Stomach (tissue), 9 donors: Measurements from ENCODE around the gene GPR176. TPM values are rescaled to one million over a fixed set of nuclear protein-coding genes. Genes with fewer than 3 reads are reported as not detected.

Experiments
- DNase-seq, 2 donors: peaks; one replicate each; pipeline versions ENCODE4 v3.0.0 to v3.0.0-alpha.2; 2013 to 2019
- H3K27ac ChIP-seq, 5 donors: fragments of 200-600 bp in 4 of 5; sonication (generic) in 4 of 5; one replicate each; pipeline ENCODE4 v1.5.1; 2013 to 2019; ENCODE audit warnings: mild to moderate bottlenecking in 1 of 5, moderate library complexity in 1 of 5
- H3K27me3 ChIP-seq, 3 donors: fragments of 200-600 bp; sonication (generic); one replicate each; pipeline ENCODE4 v1.5.1; 2017 to 2019; ENCODE audit warnings: mixed run types in 1 of 3
- H3K36me3 ChIP-seq, 4 donors: fragments of 200-600 bp; sonication (generic); 1 replicate in 3 of 4; 2 replicates in 1 of 4; pipeline ENCODE4 v1.5.1; 2016 to 2019
- H3K4me1 ChIP-seq, 4 donors: fragments of 200-600 bp; sonication (generic); one replicate each; pipeline ENCODE4 v1.5.1; 2016 to 2019
- H3K4me3 ChIP-seq, 4 donors: fragments of 200-600 bp; sonication (generic) in 3 of 4; one replicate each; pipeline ENCODE4 v1.5.1; 2016 to 2019; ENCODE audit warnings: mild to moderate bottlenecking in 1 of 4
- H3K9me3 ChIP-seq, 4 donors: fragments of 200-600 bp; sonication (generic); one replicate each; pipeline ENCODE4 v1.5.1; 2016 to 2019
- EP300 ChIP-seq: sonication (generic); formaldehyde crosslinking; IDR thresholded peaks from one replicate; pipeline ENCODE4 v1.6.1; 2017; ENCODE audit warnings: antibody characterized with exemption
- POLR2A ChIP-seq, 4 donors: fragments of 450-650 bp; IDR thresholded peaks; one replicate each; pipeline ENCODE4 v1.6.1; 2016; ENCODE audit warnings: antibody characterized with exemption in 4 of 4, control low read depth in 2 of 4, mild to moderate bottlenecking in 1 of 4, moderate library complexity in 1 of 4
- POLR2AphosphoS5 ChIP-seq, 3 donors: sonication (generic); formaldehyde crosslinking; IDR thresholded peaks; one replicate each; pipeline ENCODE4 v1.6.1; 2016; ENCODE audit warnings: antibody characterized with exemption in 3 of 3
- WGBS, 5 donors: extraction: QIAGEN DNeasy Blood & Tissue Kit in 3 of 5; methylation state at CpG; one replicate each; pipeline versions ENCODE4 v1.1.5 to v1.1.7; 2013 to 2018; 5-methylcytosine and 5-hydroxymethylcytosine counted together
- intact Hi-C: fragments of 100-400 bp; cut with DNase I; formaldehyde crosslinking; loops from one replicate; pipeline ENCODE4 v1.15.1; 2023; ENCODE audit warnings: low total_unique reads
- polyA plus RNA-seq, 3 donors: library from polyadenylated mRNA; stranded (reverse); fragments of 200-250 nt; gene quantifications; one replicate each; pipeline ENCODE4 v1.2.3, GENCODE V29; 2013
- total RNA-seq, 5 donors: library from RNA; depleted of rRNA; stranded (reverse); fragments of >200 nt; gene quantifications; one replicate each; pipeline versions ENCODE4 v1.1.0 to v1.2.3, GENCODE V29; 2014 to 2016
- TF ChIP-seq, protein P1 (sequence below), 7 experiments: fragments of 450-650 bp in 4 of 7; fragments of 200-600 bp in 3 of 7; sonication (generic) in 3 of 7; IDR thresholded peaks; one replicate each; pipeline ENCODE4 v1.5.1; 2016 to 2019; ENCODE audit warnings: antibody characterized with exemption in 7 of 7, control low read depth in 2 of 7, mild to moderate bottlenecking in 1 of 7
- donor health status: healthy with polysubstance abuse.
- donor health status: Bipolar disorder and iron deficiency.
- donor health status: healthy.

The GPR176 gene
- total and polyA plus RNA-seq, 8 donors = 0.29 to 10.1 (median 1.3) TPM; not detected in 1

DNA sequence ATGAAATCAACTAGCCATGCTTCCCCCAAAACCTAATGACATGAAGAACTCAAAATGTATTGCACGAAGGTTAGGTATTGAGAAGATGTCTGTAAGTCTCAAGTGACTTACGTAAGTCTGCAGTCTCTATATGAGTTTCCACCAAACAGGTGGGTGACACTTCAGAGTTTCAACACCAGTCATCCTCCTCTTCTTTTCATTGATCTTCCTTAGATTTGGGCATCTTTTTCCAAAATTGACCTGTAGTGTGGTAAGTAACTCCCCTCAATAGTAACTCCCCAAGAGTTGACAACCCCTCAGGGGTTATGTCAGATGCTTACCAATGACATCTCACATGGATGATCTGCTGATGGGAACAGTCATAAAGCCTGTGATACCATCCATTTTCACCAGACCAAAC is 46.1 kb downstream of the GPR176 start:
- Histone ChIP-seq H3K27ac (no peak overlapping the region), H3K36me3 (no peaks in the 10 kb centered on the region), H3K4me3 (no peak overlapping the region), H3K4me1 (no peaks in the 10 kb centered on the region), H3K9me3 (no peaks in the 10 kb centered on the region), H3K27me3 (no peaks in the 10 kb centered on the region)
- intact Hi-C loops = no loop called here
- DNase-seq = no peak
- TF ChIP-seq POLR2AphosphoS5 (IDR thresholded peaks at IDR 0.05) = no peak
- TF ChIP-seq EP300 = no peak
- TF ChIP-seq POLR2A (IDR thresholded peaks at IDR 0.05) = no peak
- TF ChIP-seq, protein P1, sequence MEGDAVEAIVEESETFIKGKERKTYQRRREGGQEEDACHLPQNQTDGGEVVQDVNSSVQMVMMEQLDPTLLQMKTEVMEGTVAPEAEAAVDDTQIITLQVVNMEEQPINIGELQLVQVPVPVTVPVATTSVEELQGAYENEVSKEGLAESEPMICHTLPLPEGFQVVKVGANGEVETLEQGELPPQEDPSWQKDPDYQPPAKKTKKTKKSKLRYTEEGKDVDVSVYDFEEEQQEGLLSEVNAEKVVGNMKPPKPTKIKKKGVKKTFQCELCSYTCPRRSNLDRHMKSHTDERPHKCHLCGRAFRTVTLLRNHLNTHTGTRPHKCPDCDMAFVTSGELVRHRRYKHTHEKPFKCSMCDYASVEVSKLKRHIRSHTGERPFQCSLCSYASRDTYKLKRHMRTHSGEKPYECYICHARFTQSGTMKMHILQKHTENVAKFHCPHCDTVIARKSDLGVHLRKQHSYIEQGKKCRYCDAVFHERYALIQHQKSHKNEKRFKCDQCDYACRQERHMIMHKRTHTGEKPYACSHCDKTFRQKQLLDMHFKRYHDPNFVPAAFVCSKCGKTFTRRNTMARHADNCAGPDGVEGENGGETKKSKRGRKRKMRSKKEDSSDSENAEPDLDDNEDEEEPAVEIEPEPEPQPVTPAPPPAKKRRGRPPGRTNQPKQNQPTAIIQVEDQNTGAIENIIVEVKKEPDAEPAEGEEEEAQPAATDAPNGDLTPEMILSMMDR (IDR thresholded peaks at IDR 0.05) = no peak
- 83 to 91% (median 88%) methylated on average over 2 of the region's 2 CpGs for WGBS, 5 donors

DNA sequence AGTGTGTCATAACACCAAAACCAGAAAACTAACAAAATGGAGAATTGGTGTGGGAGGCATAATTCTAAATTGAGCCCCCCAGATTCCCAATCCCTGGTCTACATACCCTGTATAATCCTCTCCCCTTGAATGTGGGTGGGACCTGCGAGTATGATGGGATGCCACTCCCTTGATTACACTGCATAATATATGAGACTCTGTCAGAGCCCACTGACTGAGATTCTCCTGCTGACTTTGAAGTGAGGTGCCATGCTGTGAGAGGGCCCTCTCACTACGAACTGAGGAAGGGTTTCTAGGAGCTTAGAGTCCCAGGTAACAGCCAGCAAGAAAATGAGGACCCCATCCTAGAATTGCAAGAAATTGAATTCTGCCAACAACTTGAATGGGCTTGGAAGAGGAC is 49.5 kb downstream of the GPR176 start:
- Histone ChIP-seq H3K36me3 (no peaks in the 10 kb centered on the region), H3K27me3 (no peaks in the 10 kb centered on the region), H3K4me3 (no peak overlapping the region), H3K9me3 (no peaks in the 10 kb centered on the region), H3K27ac (no peak overlapping the region), H3K4me1 (no peaks in the 10 kb centered on the region)
- DNase-seq = no peak
- TF ChIP-seq, protein P1 (IDR thresholded peaks at IDR 0.05) = no peak
- no peak for TF ChIP-seq EP300
- TF ChIP-seq POLR2A (IDR thresholded peaks at IDR 0.05) = no peak
- TF ChIP-seq POLR2AphosphoS5 (IDR thresholded peaks at IDR 0.05) = no peak
- WGBS, 5 donors = 78 to 96% (median 89%) methylated on average over 2 of the region's 2 CpGs
- intact Hi-C loops = no loop called here

DNA sequence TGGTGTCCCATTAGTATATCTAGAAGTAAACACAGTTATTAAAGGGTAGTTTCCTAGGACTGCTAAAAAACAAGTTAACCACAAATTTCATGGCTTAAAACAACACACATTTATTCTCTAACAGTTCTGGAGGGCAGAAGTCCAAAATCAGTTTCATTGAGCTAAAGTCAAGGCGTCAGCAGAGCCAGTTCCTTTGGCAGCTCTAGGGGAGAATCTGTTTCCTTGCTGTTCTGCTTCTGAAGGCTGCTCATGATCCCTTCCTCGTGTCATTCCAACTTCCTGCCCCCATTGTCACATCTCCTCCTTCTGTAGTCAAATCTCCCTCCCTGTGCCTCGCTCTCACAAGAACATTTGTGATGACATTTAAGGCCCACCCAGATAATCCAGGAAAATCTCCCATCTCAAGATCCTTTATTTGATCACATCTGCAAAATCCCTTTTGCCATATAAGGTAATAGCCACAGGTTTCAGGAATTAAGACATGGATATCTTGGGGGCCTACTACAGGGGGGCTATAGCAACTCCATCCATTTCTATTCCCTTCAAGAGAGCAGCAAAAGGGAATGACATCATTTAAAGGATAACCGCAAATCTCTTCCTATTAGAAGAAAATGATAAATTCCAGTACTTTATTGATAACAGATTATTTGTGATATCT is 50.1 kb downstream of the GPR176 start:
- Histone ChIP-seq H3K27ac (no peak overlapping the region), H3K4me1 (no peaks in the 10 kb centered on the region), H3K27me3 (no peaks in the 10 kb centered on the region), H3K4me3 (no peak overlapping the region), H3K9me3 (no peaks in the 10 kb centered on the region), H3K36me3 (no peaks in the 10 kb centered on the region)
- intact Hi-C loops = no loop called here
- TF ChIP-seq, protein P1 (IDR thresholded peaks at IDR 0.05) = no peak
- TF ChIP-seq EP300 (no peak), POLR2A (IDR thresholded peaks at IDR 0.05) (no peak), POLR2AphosphoS5 (IDR thresholded peaks at IDR 0.05) (no peak)
- DNase-seq = peak in 1 of 2 donors; percentile 44
- WGBS, 5 donors = 64 to 74% (median 70%) methylated on average over 4 of the region's 4 CpGs

DNA sequence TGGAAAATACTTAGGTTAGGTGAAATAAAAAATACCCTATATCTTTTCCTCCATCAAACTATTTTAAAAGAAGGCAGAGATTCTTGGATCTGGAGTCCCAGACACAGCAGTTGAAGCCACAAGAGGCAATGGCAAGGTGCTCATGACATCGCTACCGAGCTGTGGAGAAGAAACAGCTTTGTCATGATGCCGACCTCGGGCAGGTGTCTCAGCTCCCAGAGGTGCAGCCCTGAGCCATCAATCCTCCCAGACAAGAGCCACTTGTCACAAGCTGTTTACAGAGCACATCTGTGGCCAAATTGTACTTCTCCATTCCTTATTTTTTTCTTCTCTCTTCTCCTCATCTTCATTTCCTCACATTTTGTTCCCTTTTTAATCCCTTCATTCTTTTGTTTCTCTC is 50.8 kb downstream of the GPR176 start:
- Histone ChIP-seq H3K36me3 (no peaks in the 10 kb centered on the region), H3K4me3 (no peak overlapping the region), H3K27ac (no peak overlapping the region), H3K4me1 (no peaks in the 10 kb centered on the region), H3K9me3 (no peaks in the 10 kb centered on the region), H3K27me3 (no peaks in the 10 kb centered on the region)
- TF ChIP-seq, protein P1 (IDR thresholded peaks at IDR 0.05) = no peak
- TF ChIP-seq POLR2A (IDR thresholded peaks at IDR 0.05) = no peak
- TF ChIP-seq EP300 = no peak
- no peak for TF ChIP-seq POLR2AphosphoS5 (IDR thresholded peaks at IDR 0.05)
- intact Hi-C loops = no loop called here
- DNase-seq = no peak
- WGBS, 5 donors = 53 to 73% (median 67%) methylated on average over 4 of the region's 4 CpGs
